GM18526 (cell line): ENCODE measurements around the gene EBF4.

ENCODE experiments used
- POLR2A ChIP-seq: IDR thresholded peaks from 3 replicates; pipeline ENCODE4 v1.6.1; 2011; ENCODE audit not compliant: insufficient read length; ENCODE audit errors: extremely low read depth

EBF4 gene

DNA sequence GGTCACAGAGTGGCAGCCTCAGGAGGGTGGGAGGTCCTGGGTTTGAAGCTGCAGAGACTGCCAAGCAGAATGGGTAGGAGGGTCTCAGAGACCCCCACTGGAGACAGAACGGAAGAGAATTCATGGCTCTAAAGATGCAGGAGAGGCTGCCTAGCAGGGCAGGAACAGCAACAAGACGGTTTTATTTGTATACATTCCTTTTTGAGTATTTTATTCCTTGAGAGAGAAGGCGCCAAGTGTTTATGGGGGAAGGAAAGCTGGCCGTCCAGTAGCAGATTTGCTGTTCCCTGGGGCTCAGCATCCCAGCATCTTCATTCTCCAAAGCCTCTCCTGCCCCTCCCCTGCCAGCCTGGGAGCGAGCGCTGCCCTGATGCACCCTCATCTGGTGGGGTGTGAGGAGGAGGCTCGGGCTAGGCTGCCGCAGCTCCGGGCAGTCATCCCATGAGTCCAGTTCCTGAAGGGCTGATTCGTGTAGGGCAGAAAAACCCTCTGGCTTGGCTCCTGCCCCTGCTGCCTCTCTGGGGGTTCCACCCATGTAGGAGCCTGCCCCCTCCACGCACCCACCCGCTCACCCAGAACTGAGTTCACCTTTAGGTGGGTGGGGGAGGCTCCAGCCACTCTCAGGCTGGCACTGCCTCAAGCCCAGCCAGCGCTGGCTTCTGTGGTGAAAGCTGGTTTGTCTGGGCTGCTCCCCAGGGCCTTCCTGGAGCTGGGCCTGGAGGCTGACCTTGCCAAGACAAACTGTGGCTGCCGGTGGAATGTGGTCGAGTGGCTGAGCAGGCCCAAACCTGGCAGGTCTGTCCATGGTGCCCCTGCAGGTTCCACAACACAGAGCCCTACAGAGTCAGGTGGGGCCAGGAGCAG, 75.4 kb downstream of the EBF4 start:
- TF ChIP-seq POLR2A: no peak

DNA sequence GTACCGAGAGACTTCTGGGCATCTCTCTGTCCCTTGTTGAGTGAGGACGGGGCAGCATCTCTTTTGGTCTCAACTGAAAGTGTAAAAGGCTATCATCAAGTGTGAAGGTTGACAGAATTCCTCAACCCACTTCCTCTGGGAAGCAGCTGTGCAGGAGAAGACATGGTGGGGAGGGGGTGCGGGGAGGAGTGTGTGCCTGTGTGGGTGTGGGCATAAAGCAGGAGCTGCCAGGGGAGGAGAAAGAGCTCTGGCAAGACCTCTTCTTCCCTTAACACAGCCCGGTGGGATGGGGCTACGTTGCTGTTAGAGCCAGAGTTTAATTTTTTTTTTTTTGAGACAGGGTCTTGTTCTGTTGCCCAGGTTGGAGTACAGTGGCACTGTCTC, 76.0 kb downstream of the EBF4 start:
- TF ChIP-seq POLR2A: no peak

DNA sequence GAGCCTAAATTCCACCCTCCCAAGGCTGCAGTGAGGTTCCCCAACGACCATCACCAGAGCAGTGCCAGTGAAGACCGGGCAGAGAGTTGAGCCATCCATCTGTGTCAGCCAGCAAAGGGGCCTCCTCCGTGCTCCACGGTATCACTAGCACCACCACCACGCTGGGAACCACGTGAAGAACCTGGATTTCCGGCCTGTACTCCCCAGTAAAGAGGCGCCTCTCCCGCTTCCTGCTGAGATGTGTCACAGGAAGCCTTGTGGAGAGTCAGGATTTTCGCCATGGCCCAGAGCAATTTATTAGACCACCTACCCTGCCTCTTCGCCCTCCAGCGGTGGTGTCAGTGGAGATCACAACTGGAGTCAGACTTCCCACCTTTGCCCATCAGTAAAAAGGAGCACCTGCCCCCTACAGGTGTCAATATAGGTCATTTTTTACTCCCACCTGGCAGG, 79.1 kb downstream of the EBF4 start:
- no peak for TF ChIP-seq POLR2A

DNA sequence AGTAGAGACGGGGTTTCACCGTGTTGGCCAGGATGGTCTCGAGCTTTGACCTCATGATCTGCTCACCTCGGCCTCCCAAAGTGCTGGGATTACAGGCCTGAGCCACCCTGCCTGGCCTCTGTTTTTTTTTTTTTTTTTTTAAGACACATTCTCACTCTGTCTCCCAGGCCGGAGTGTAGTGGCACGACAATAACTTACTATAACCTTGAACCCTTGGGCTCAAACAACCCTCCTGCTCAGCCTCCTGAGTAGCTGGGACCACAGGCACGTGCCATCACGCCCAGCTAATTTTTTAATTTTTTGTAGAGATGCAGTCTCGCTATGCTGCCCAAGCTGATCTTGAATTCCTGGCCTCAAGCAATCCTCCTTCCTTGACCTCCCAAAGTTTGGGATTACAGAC, 81.2 kb downstream of the EBF4 start:
- TF ChIP-seq POLR2A: no peak

DNA sequence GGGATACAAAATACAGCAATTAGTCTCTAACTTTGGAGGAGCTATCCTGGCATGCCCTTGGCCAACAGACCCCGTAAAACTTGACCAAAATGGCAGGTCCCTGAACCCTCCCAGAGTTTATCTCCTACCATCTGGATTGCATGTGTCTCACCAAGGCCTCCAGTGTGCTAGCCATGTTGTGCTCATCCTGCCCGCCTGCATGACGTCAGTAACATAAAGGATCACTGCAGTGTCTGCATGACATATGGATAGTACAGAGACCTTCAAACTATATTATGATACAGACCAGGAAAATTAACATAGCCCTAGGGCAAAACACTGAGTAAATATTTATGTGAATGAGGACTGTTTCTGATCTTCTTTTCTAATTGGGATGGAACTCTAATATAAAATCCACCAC, 82.6 kb downstream of the EBF4 start:
- TF ChIP-seq POLR2A: no peak

DNA sequence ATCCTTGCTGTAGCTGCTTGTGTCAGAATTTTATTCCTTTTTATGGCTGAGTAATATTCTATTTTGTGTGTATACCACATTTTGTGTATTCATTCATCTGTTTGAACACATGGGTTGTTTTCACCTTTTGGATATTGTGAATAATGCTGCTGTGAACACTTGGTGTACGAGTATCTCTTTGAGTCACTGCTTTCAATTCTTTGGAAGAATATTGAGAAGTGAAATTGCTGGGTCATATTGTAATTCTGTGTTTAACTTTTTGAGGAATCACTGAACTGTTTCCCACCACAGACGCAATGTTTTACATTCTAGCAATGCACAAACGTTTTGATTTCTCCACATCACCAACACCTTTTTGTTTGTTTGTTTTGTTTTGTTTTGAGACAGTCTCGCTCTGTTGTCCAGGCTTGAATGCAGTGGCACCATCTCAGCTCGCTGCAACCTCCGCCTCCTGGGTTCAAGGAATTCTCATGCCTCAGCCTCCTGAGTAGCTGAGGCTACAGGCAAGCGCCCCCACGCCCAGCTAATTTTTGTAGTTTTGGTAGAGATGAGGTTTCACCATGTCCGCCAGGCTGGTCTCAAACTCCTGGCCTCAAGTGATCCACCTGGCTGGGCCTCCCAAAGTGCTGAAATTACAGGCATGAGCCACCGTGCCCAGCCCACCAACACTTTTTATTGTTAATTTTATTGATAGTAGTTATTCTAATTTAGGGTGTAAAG, 86.2 kb downstream of the EBF4 start:
- TF ChIP-seq POLR2A: no peak

DNA sequence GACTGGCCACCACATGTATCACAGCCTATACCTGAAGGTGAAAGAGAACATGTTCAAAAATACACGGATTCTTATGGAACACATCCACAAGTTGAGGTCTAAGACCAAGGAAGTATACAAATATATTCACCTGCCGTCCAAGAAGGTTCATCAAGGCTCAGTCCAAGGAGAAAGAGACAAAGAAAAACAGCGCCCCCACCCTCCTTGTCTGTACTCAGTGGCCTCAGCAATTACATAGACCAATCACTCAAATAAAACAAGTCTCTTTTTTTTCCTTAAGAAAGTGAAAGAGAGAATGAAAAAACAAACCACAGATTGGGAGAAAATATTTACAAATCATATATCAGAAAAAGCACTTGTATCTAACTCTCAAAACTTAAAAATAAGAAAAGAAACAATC, 88.4 kb downstream of the EBF4 start:
- TF ChIP-seq POLR2A: no peak

DNA sequence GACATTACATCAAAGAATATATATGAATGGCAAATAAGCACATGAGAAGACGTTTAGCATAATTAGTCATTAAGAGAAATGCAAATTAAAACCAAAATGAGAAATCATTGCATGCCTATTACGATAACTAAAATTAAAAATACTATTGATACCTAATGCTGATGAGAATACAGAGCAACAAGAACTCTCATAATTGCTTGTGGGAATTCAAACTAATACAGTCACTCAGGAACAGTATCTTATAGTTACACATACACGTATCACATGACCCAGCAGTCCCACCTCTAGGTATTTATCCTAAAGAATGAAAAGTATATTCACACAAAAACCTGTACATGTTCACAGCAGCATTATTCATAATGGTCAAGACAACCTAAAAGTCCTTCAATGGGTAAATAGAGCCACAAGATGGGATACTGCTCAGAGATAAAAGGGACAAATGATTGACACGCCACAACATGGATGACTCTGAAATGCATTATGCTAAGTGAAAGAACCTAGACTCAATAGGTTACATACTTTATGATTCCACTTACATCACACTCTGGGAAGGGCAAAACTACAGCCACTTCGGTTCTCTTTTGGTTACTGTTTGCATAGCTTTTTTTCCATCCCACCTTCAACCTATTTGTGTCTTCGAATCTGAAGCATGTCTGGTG, 91.5 kb downstream of the EBF4 start:
- TF ChIP-seq POLR2A: no peak

DNA sequence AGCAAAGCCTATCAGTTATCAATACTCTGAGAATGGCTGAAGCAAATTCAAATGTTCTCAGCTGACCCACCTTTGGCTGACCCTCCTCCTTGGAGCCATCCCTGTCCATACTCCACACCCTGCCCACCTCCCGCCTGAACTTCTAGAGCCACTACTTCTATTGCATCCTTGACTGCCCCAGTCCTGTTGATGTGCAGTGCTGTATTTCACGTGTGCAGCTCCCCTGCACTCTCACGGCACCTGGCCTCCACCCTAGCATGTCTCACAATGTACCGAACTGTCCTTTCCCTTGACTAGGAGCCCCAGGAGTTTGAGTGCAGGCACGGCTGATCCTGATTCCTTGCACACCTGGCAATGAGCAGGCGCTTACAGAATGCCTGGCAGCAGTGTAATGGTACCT, 100.9 kb downstream of the EBF4 start:
- no peak for TF ChIP-seq POLR2A

DNA sequence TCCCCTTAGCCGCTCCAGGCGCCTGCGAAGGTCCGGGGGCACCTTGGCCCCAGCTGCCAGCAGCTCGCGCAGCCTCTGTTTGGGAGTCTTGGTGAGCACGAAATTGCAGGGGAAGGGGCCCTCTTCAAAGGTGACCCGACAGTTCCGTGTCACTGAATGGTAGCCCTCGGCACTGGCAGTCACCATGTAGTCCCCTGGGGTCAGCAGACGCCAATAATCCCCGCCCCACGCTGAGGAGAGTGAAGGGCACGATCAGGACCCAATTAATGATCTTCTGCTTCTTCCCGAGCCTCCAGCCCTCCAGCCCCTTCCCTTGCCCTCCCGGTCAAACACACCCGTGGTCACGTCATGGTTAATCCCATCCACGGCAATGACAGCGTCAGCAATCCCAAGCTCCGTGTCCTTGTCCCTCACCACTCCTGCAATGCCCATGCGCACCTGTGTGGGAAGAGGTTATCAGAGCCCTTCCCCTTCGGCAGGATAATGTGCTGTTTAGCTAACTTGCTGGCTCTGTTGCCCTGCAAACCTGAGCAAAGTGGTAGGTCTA, 101.7 kb downstream of the EBF4 start:
- TF ChIP-seq POLR2A: no peak

DNA sequence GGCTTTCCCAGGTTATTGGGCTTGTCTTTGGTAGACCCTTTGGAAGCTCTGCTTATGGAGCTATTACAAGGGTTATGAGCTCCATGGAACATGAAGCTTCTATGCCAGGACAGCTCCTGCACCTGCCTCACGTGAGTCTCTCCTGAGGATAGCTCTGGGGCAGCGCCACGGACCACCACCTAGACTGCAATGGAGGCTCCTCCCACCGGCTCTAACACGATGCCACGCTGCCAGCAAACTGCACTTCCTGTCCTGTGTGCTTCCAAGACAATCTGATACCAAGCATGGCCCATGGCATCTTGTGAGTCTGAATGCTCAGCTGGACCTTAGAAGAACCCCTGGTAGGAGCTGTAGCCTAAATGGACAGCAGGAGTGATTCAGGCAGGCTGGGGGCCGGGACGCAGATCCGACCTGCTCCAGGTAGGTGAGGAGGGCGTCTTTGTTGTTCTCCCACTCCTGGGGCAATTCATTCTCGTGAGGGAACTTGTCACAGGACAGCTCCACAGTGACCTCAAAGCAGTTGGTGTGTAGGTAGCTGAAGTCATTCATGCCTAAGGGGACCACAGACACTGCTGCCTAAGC, 102.4 kb downstream of the EBF4 start:
- no peak for TF ChIP-seq POLR2A

DNA sequence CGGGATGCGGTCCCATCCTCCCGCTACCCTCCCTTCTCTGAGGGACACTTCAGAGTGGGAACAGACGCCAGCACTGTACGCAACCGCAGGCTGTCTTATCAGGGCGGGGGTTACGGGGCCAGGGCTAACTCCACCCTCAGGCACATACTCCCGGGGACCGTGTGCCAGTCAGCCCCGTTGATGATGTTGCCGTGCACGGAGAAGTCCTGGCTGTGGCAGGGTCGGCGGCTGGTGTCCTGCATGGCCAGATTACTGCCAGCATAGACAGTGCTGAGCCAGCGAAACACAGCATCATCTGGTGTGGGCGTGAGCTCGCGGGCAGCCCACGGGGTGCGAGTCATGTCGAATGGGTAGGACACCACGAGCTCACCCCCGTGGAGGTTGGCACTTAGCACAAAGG, 102.9 kb downstream of the EBF4 start:
- no peak for TF ChIP-seq POLR2A

DNA sequence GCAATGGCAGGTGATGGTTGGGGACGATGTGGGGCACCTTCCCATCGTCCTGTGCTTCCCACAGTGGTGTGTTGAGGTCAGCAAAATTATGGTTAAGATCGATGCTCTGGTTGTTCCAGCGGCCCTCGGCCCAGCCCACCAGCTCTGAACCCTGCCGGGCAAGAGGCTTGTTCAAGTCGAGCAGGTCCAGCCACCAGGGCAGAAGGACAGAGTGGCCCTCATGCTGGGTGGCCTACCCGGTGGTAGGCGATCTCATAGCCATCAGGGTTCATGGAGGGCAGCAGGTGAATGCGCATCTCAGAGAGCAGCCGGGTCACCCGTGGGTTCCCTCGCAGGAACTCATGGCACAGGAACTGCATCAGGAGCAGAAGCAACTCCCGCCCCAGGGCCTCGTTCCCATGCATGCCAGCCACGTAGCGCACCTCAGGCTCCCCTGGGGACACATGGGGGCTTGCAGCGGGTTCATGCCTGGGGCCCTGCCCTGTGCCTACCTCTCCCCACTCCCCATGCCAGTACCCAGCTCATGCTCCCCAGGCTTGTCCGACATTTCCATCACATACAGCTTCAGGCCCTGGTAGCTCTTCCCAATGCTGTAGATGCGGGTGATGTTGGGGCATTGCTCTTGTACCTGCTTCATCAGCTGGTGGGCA, 103.6 kb downstream of the EBF4 start:
- no peak for TF ChIP-seq POLR2A

DNA sequence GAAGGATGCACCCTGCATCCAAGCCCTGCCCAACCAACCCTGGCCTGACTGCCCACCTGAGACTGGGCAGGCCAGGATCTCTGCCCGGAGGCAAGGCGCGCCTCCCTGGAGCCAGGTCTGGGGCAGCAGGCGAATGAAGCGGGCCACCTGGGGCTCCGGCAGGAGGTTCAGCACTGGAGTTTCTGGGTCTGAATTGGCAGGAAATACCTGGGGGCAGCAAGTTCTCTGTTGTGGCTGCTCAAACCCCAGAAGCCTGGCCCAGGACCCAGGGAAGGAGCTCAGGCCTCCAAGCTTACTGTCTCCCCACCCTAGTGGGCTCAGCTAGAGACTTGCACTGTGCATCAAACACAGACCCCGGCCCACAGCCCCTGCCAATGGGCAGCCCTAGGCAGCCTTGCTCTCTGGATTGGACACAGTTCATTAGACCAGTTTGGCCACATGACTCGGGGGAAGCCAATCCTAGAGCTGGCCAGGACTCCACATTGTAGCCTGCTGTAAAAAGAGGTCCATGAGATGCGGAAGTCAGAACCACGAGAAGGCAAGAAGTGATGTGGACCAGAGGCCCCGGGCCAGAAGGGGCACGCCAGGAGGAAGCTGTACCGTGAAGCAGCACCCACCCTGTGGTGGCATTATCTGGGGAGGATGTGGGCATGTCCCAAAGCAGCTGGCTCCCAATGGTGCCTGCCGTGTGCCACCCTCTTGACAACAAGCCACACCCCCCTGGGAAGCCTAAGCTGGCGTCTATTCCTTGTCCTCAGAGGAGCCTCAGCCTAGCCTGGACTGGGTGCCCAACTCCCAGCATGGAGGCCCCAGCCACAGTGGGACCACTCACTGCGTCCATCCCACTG, 104.8 kb downstream of the EBF4 start:
- TF ChIP-seq POLR2A: no peak
